MM.1S (cell line): Measurements from ENCODE around the gene CSNK1A1.

ENCODE experiments used
- DNase-seq: peaks from one replicate; pipeline ENCODE4 v3.0.0-alpha.2; 2015
- H2AFZ ChIP-seq: fragments of 300-600 bp; sonication (generic); 2 replicates; pipeline ENCODE4 v1.6.0; 2016; ENCODE audit warnings: antibody characterized with exemption, low read length
- H3F3A ChIP-seq: fragments of 300-600 bp; sonication (generic); 2 replicates; pipeline ENCODE4 v1.6.1; 2016; ENCODE audit warnings: mild to moderate bottlenecking, antibody characterized with exemption, low read length, moderate library complexity, mixed read lengths; ENCODE audit not compliant: insufficient read depth
- H3K27ac ChIP-seq: fragments of 300-600 bp; sonication (generic); 2 replicates; pipeline ENCODE4 v1.5.1; 2016; ENCODE audit warnings: mild to moderate bottlenecking, low read length
- H3K27me3 ChIP-seq: fragments of 300-600 bp; sonication (generic); replicated peaks from 2 replicates; pipeline ENCODE4 v1.6.0; 2016; ENCODE audit warnings: low read length; ENCODE audit not compliant: insufficient read depth
- H3K36me3 ChIP-seq: fragments of 300-600 bp; sonication (generic); replicated peaks from 2 replicates; pipeline ENCODE4 v1.6.1; 2016; ENCODE audit warnings: mild to moderate bottlenecking, low read length, mixed read lengths; ENCODE audit not compliant: insufficient read depth
- H3K4me1 ChIP-seq: fragments of 300-600 bp; sonication (generic); 2 replicates; pipeline ENCODE4 v1.6.1; 2016; ENCODE audit warnings: low read length, mixed read lengths
- H3K4me2 ChIP-seq: fragments of 300-600 bp; sonication (generic); 2 replicates; pipeline ENCODE4 v1.6.0; 2016; ENCODE audit warnings: low read depth, low read length
- H3K4me3 ChIP-seq: fragments of 300-600 bp; sonication (generic); 2 replicates; pipeline ENCODE4 v1.5.1; 2016; ENCODE audit warnings: low read length, mixed read lengths
- H3K79me2 ChIP-seq: fragments of 300-600 bp; sonication (generic); 2 replicates; pipeline ENCODE4 v1.6.1; 2016; ENCODE audit warnings: mixed run types, low read length, mixed read lengths
- H3K9ac ChIP-seq: fragments of 300-600 bp; sonication (generic); 2 replicates; pipeline ENCODE4 v1.6.1; 2016; ENCODE audit warnings: low read length, mixed read lengths
- H3K9me2 ChIP-seq: fragments of 300-600 bp; sonication (generic); replicated peaks from 2 replicates; pipeline ENCODE4 v1.6.1; 2016; ENCODE audit warnings: mild to moderate bottlenecking, low read length, mixed read lengths; ENCODE audit not compliant: insufficient read depth
- H3K9me3 ChIP-seq: fragments of 300-600 bp; sonication (generic); replicated peaks from 2 replicates; pipeline ENCODE4 v1.6.1; 2016; ENCODE audit warnings: mild to moderate bottlenecking, low read length, mixed read lengths; ENCODE audit not compliant: insufficient read depth
- H4K20me1 ChIP-seq: fragments of 300-600 bp; sonication (generic); 2 replicates; pipeline ENCODE4 v1.6.1; 2016; ENCODE audit warnings: mild to moderate bottlenecking, low read length, moderate library complexity, mixed read lengths; ENCODE audit not compliant: insufficient read depth
- CTCF ChIP-seq: fragments of 300-600 bp; sonication (generic); IDR thresholded peaks from 2 replicates; pipeline ENCODE4 v1.5.1; 2016; ENCODE audit warnings: antibody characterized with exemption, low read length, mixed read lengths
- EZH2 ChIP-seq: fragments of 300-600 bp; sonication (generic); optimal IDR thresholded peaks from 2 replicates; pipeline ENCODE3; 2017; ENCODE audit warnings: low read depth, mild to moderate bottlenecking, antibody characterized with exemption, low read length, mixed read lengths
- EZH2phosphoT487 ChIP-seq: fragments of 300-600 bp; sonication (generic); IDR thresholded peaks from 2 replicates; pipeline ENCODE4 v1.6.1; 2018; ENCODE audit warnings: antibody characterized with exemption, low read length

Gene CSNK1A1

GRCh38 chr5:149551227-149552037, at the start of gene CSNK1A1:
CSNK1A1 (minus strand) TSS chr5:149551439; CDS start chr5:149550964, 475 bp downstream.
- peak; percentile 98 for DNase-seq
- peaks cover 22% of the 10 kb centered on the region; the same call in 1 of the 2 replicates for H3F3A ChIP-seq
- peaks cover 54% of the 10 kb centered on the region for H3K79me2 ChIP-seq
- H3K27me3 ChIP-seq, result no peaks in the 10 kb centered on the region
- peak within 1 kb of the TSS; percentile 50 for H2AFZ ChIP-seq
- no peaks in the 10 kb centered on the region for H3K9me3 ChIP-seq
- TF ChIP-seq CTCF (peak; percentile 83), EZH2 (no peak)
- peaks cover 13% of the 10 kb centered on the region for H3K4me1 ChIP-seq
- peak within 1 kb of the TSS; percentile 86 for H3K27ac ChIP-seq
- peak within 1 kb of the TSS; percentile 95 for H3K4me2 ChIP-seq
- peak within 1 kb of the TSS; percentile 99 for H3K9ac ChIP-seq
- H4K20me1 ChIP-seq, result 0 out of 2 replicates have a peak, but pooled peaks cover 5% of the 10 kb centered on the region
- peaks cover 8% of the 10 kb centered on the region; the same call in 1 of the 2 replicates for H3K36me3 ChIP-seq
- peak within 1 kb of the TSS; percentile 99 for H3K4me3 ChIP-seq
- no peaks in the 10 kb centered on the region for H3K9me2 ChIP-seq

- no peaks in the 10 kb centered on the region for H3K79me2 ChIP-seq
- H3K27me3 ChIP-seq, result no peaks in the 10 kb centered on the region
- H3K9me2 ChIP-seq, result no peaks in the 10 kb centered on the region
- H2AFZ ChIP-seq, result no peak overlapping the region
- no peak overlapping the region for H3K4me2 ChIP-seq
- DNase-seq, result no peak
- H3K4me3 ChIP-seq, result no peak overlapping the region
- H3K4me1 ChIP-seq, result peaks cover 7% of the 10 kb centered on the region
- H4K20me1 ChIP-seq, result no peaks in the 10 kb centered on the region
- H3K9ac ChIP-seq, result no peak overlapping the region
- no peaks in the 10 kb centered on the region for H3K36me3 ChIP-seq
- TF ChIP-seq CTCF (no peak), EZH2phosphoT487 (no peak), EZH2 (no peak)
- H3K27ac ChIP-seq, result no peak overlapping the region
- peaks cover 4% of the 10 kb centered on the region for H3F3A ChIP-seq
- no peaks in the 10 kb centered on the region for H3K9me3 ChIP-seq
Observed at GRCh38 chr5:149600932-149601331, 49.7 kb upstream of the CSNK1A1 start.

GRCh38 chr5:149599375-149599774, 48.1 kb upstream of the CSNK1A1 start:
- Histone ChIP-seq H3K27me3 (no peaks in the 10 kb centered on the region), H3K4me3 (no peak overlapping the region), H3K9me2 (no peaks in the 10 kb centered on the region), H3K9ac (no peak overlapping the region), H3F3A (no peaks in the 10 kb centered on the region), H4K20me1 (no peaks in the 10 kb centered on the region), H3K27ac (no peak overlapping the region), H3K36me3 (no peaks in the 10 kb centered on the region), H3K4me1 (no peaks in the 10 kb centered on the region), H3K4me2 (no peak overlapping the region), H2AFZ (no peak overlapping the region), H3K79me2 (no peaks in the 10 kb centered on the region), H3K9me3 (no peaks in the 10 kb centered on the region)
- DNase-seq, result no peak
- no peak for TF ChIP-seq CTCF
- no peak for TF ChIP-seq EZH2
- no peak for TF ChIP-seq EZH2phosphoT487
